Colonic mucosa (tissue), 4 donors: Measurements from ENCODE around the gene CNOT6. TPM values are rescaled to one million over a fixed set of nuclear protein-coding genes. Genes with fewer than 3 reads are reported as not detected.

Experiments used
- DNase-seq: peaks from one replicate; pipeline ENCODE4 v3.0.0-alpha.2; 2020
- H3K27ac ChIP-seq: fragments of 200-600 bp; one replicate; pipeline ENCODE4 v1.8.0; 2021
- H3K27me3 ChIP-seq: fragments of 200-600 bp; one replicate; pipeline ENCODE4 v1.8.0; 2021
- H3K36me3 ChIP-seq: fragments of 200-600 bp; one replicate; pipeline ENCODE4 v1.8.0; 2021
- H3K4me1 ChIP-seq: fragments of 200-600 bp; one replicate; pipeline ENCODE4 v1.8.0; 2021; ENCODE audit warnings: mild to moderate bottlenecking
- H3K4me3 ChIP-seq: fragments of 200-600 bp; one replicate; pipeline ENCODE4 v1.8.0; 2021
- H3K9ac ChIP-seq, 2 donors: one replicate each; pipeline ENCODE4 v1.7.0; 2013; ENCODE audit warnings: control low read depth in 2 of 2, low read depth in 2 of 2, low read length in 2 of 2
- H3K9me3 ChIP-seq: fragments of 200-600 bp; one replicate; pipeline ENCODE4 v1.8.0; 2021
- CTCF ChIP-seq: fragments of 200-600 bp; IDR thresholded peaks from one replicate; pipeline ENCODE4 v1.8.0; 2022; ENCODE audit warnings: antibody characterized with exemption, mild to moderate bottlenecking
- intact Hi-C: fragments of 100-400 bp; cut with DNase I; formaldehyde crosslinking; loops from one replicate; pipeline ENCODE4 v1.14.1; 2022
- total RNA-seq, 2 donors: library from RNA; stranded (reverse); fragmentation: NEBNext Ultra II Directional in 1 of 2; extraction: Animal tissue kit (Norgen Biotek cat#: 25700) in 1 of 2; gene quantifications; one replicate each; pipeline ENCODE4 v1.2.1, GENCODE V29; 2021
- donor health status: healthy.
- donor health status: DM: no; HTN: no; CAD: no.
- donor health status: DM: no; HTN: no; CAD: no.

The CNOT6 gene
- total RNA-seq, 2 donors from 2014 or later = 35.5 to 38.2 TPM

GRCh38 chr5:180545248-180545647, 51.1 kb downstream of the CNOT6 start:
- no peak for TF ChIP-seq CTCF
- no peak for DNase-seq
- Histone ChIP-seq H3K9ac (no peak overlapping the region), H3K9me3 (no peaks in the 10 kb centered on the region), H3K27ac (no peak overlapping the region), H3K36me3 (no peaks in the 10 kb centered on the region), H3K27me3 (no peaks in the 10 kb centered on the region), H3K4me3 (no peak overlapping the region), H3K4me1 (no peaks in the 10 kb centered on the region)
- intact Hi-C loops = no loop called here

GRCh38 chr5:180548563-180548962, 54.4 kb downstream of the CNOT6 start:
- Histone ChIP-seq H3K4me3 (no peak overlapping the region), H3K36me3 (no peaks in the 10 kb centered on the region), H3K4me1 (no peaks in the 10 kb centered on the region), H3K27me3 (no peaks in the 10 kb centered on the region), H3K9ac (no peak overlapping the region), H3K27ac (no peak overlapping the region), H3K9me3 (no peaks in the 10 kb centered on the region)
- no peak for DNase-seq
- TF ChIP-seq CTCF = no peak
- intact Hi-C loops = no loop called here

GRCh38 chr5:180553530-180553929, 59.4 kb downstream of the CNOT6 start:
- intact Hi-C loops = no loop called here

GRCh38 chr5:180555168-180555921, 61.2 kb downstream of the CNOT6 start:
- intact Hi-C loops = no loop called here
- Histone ChIP-seq H3K4me3 (no peak overlapping the region), H3K27me3 (no peaks in the 10 kb centered on the region), H3K27ac (no peak overlapping the region), H3K9me3 (no peaks in the 10 kb centered on the region), H3K4me1 (no peaks in the 10 kb centered on the region), H3K9ac (no peak overlapping the region), H3K36me3 (no peaks in the 10 kb centered on the region)
- no peak for TF ChIP-seq CTCF
- DNase-seq = no peak

More at GRCh38 chr5:180553530-180553929, 59.4 kb downstream of the CNOT6 start:
- Histone ChIP-seq H3K4me1 (no peaks in the 10 kb centered on the region), H3K9me3 (no peaks in the 10 kb centered on the region), H3K9ac (no peak overlapping the region), H3K27ac (no peak overlapping the region), H3K36me3 (no peaks in the 10 kb centered on the region), H3K4me3 (no peak overlapping the region), H3K27me3 (no peaks in the 10 kb centered on the region)
- no peak for DNase-seq
- no peak for TF ChIP-seq CTCF

- Histone ChIP-seq H3K36me3 (no peaks in the 10 kb centered on the region), H3K27ac (no peak overlapping the region), H3K4me1 (no peaks in the 10 kb centered on the region), H3K9ac (no peak overlapping the region), H3K9me3 (no peaks in the 10 kb centered on the region), H3K27me3 (no peaks in the 10 kb centered on the region), H3K4me3 (no peak overlapping the region)
- intact Hi-C loops = no loop called here
- DNase-seq = no peak
- TF ChIP-seq CTCF = no peak
Measured at GRCh38 chr5:180557217-180557809, 63.1 kb downstream of the CNOT6 start.
